Measurements from ENCODE around the gene WNT1. TPM values are rescaled to one million over a fixed set of nuclear protein-coding genes. Genes with fewer than 3 reads are reported as not detected.
A peak's percentile ranks its signal among the peaks of the same experiment; 100 is the strongest.

The WNT1 gene
- total RNA-seq, 1 donor from 2014 or later = not detected

DNA sequence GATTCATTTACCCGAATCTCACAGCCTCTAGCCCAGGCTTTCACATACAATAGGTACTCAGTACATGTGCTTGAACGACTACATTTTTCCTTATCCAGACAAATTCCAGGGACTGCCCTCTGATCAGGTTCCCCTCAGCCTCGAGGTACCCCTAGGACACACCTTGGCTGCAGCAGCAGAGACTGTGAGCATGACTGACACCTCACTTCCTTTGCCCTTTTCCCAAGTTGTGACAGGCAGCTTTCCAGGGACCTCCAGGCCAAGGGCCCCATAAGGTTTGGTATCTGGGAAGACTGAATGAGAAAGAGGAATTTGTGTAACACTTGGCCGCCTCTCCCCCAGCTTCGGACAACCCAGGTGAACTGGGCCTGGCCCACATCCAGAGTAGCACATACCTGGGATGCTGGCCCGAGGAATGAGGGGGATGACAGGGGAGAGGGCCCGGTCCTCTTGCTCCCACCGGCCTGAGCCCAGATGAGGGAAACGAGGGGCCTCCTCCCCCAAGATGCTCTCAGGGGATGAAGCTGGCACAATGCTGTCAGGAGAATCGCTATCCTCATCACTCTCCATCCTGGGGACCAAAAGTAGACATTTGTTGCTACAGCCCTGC lies 50.6 kb downstream of the WNT1 start:
- intact Hi-C loops (cut with DNase I) = no loop called here
- DNase-seq (no peak), ATAC-seq (no peak)
- Histone ChIP-seq H3K4me1 (peaks cover 9% of the 10 kb centered on the region), H3K4me3 (no peak overlapping the region), H3K9me3 (no peaks in the 10 kb centered on the region), H3K27ac (no peak overlapping the region), H3K36me3 (peaks cover 98% of the 10 kb centered on the region), H3K27me3 (ENCODE audit: low read depth) (no peaks in the 10 kb centered on the region)
- TF ChIP-seq CTCF (IDR thresholded peaks at IDR 0.05) = no peak

GRCh38 chr12:49030119-49030518 lies 52.0 kb downstream of the WNT1 start:
- ATAC-seq (no peak), DNase-seq (no peak)
- Histone ChIP-seq H3K27ac (no peak overlapping the region), H3K27me3 (ENCODE audit: low read depth) (no peaks in the 10 kb centered on the region), H3K4me1 (peaks cover 9% of the 10 kb centered on the region), H3K36me3 (peaks cover 98% of the 10 kb centered on the region), H3K9me3 (no peaks in the 10 kb centered on the region), H3K4me3 (no peak overlapping the region)
- no peak for TF ChIP-seq CTCF (IDR thresholded peaks at IDR 0.05)
- intact Hi-C loops (cut with DNase I) = no loop called here

DNA sequence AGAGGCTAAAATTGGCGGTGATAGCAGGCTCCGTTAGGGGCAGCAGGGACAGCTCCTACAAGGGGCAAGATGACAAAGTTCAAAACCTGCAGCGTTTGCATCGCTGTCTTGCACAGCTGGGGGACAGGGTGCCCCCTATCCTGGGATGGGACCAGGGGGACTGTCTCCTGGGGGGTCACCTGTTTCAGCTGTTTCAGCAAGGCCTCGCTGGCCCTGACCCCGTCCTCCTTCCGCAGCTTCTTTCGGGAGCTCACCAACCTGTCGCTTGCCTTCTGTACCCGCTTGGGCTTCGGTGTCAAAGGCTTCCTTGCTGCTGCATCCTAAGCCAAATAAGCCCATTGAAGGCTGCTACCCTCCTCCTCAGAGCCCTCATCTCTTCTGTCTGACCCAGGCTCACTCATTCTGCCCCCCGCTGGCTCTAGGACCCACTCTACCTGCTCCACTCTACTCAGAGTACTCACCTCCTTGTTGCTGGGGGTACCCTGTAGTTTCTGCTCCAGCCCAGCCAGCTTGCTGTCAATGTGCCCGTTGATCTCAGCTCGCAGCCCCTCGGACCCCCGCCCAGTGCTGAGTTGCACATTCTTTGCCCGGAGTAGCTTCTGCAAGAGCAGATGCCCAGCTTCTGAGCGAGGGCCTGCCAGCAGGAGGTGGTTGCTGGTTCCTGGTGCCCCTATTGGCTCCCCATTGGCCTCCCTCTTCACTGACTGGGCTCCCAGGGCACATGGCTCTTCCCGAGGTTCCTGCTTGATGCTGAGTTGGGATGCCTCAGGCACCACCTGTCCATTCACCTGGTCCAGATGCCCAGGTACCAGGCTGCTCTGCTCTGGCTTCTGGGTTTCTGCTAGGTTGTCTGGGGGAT lies 52.8 kb downstream of the WNT1 start:
- Histone ChIP-seq H3K27me3 (ENCODE audit: low read depth) (no peaks in the 10 kb centered on the region), H3K4me3 (no peak overlapping the region), H3K36me3 (peaks cover 98% of the 10 kb centered on the region), H3K27ac (no peak overlapping the region), H3K9me3 (no peaks in the 10 kb centered on the region), H3K4me1 (peaks cover 9% of the 10 kb centered on the region)
- ATAC-seq = no peak
- intact Hi-C loops (cut with DNase I) = no loop called here
- TF ChIP-seq CTCF (IDR thresholded peaks at IDR 0.05) = no peak
- no peak for DNase-seq

DNA sequence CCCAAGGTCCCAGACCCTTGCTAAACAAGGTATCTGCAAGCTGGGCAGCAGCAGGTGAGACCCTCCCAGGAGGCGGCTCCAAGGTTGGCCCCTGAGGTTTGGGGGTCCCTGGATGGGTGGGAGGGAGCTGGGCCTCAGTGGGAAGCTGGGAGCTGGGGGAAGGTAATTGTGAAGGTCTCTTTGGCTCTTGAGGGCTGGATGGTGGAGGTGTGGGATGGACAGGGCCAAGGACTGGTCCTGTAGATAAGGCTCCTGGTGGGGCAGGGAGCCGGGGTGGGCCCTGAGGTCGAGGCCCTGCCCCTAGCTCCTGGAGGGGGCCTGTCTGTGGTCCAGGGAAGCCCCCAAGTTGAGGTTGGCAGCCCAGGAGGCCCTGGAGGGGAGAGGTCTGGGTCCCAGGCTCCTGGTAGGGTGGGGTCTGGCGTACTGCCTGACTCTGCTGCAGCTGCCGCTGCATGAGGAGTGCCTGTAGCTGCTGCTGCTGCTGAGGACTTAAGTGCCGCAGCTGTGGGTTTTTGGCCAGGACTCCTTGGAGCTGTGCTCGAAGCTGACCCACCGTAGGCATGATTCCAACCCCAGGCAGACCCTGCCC lies 53.5 kb downstream of the WNT1 start:
- Histone ChIP-seq H3K27ac (no peak overlapping the region), H3K9me3 (no peaks in the 10 kb centered on the region), H3K4me3 (no peak overlapping the region), H3K27me3 (ENCODE audit: low read depth) (no peaks in the 10 kb centered on the region), H3K36me3 (peaks cover 95% of the 10 kb centered on the region), H3K4me1 (peaks cover 9% of the 10 kb centered on the region)
- ATAC-seq = peak in 1 of 2 donors; percentile 16
- intact Hi-C loops (cut with DNase I) = no loop called here
- no peak for DNase-seq
- TF ChIP-seq CTCF (IDR thresholded peaks at IDR 0.05) = no peak

Other genes with a start within 250 kb of the WNT1 start
- 42.7 TPM for gene ADCY6, start 189.2 kb upstream of the WNT1 start, total RNA-seq
- 23.5 TPM for gene CACNB3, start 159.8 kb upstream of the WNT1 start, total RNA-seq
- 76.8 TPM for gene DDX23, start 126.2 kb upstream of the WNT1 start, total RNA-seq
- 5.9 TPM for gene RND1, start 112.5 kb upstream of the WNT1 start, total RNA-seq
- gene FKBP11, start 52.8 kb upstream of the WNT1 start, total RNA-seq = 24.9 TPM
- 155 TPM for gene ARF3, start 20.8 kb upstream of the WNT1 start, total RNA-seq
- gene WNT10B, start 6.6 kb upstream of the WNT1 start, total RNA-seq = 0.77 TPM
- not detected for gene DDN, start 21.1 kb downstream of the WNT1 start, total RNA-seq
- 49.2 TPM for gene PRKAG1, start 40.5 kb downstream of the WNT1 start, total RNA-seq
- 114 TPM for gene KMT2D, start 82.5 kb downstream of the WNT1 start, total RNA-seq
- 1.5 TPM for gene RHEBL1, start 91.7 kb downstream of the WNT1 start, total RNA-seq
- 1.5 TPM for gene DHH, start 116.5 kb downstream of the WNT1 start, total RNA-seq
- 61.7 TPM for gene LMBR1L, start 132.5 kb downstream of the WNT1 start, total RNA-seq
- 575 TPM for gene TUBA1B, start 153.1 kb downstream of the WNT1 start, total RNA-seq
- gene TUBA1A, start 210.8 kb downstream of the WNT1 start, total RNA-seq = 120 TPM